Epithelial cell of proximal tubule (primary cell): ENCODE results near the gene CBX7. TPM values are rescaled to one million over a fixed set of nuclear protein-coding genes. Genes with fewer than 3 reads are reported as not detected.

Experiments
- DNase-seq: peaks from one replicate; pipeline ENCODE4 v3.0.0-alpha.2; 2011; ENCODE audit warnings: low read depth
- H3K4me3 ChIP-seq: 2 replicates; pipeline ENCODE4 v1.5.1; 2011; ENCODE audit warnings: low read depth, mild to moderate bottlenecking, low read length
- CTCF ChIP-seq: conservative IDR thresholded peaks from 2 replicates; pipeline ENCODE4 v1.5.1; 2012; ENCODE audit warnings: low read depth, mild to moderate bottlenecking, low read length
- total RNA-seq: library from RNA; depleted of rRNA; stranded (reverse); fragments of >200 nt; gene quantifications from 2 replicates; pipeline ENCODE4 v1.2.3, GENCODE V29; 2015

CBX7 gene
- total RNA-seq, 1 donor from 2014 or later = 5.8 TPM

DNA sequence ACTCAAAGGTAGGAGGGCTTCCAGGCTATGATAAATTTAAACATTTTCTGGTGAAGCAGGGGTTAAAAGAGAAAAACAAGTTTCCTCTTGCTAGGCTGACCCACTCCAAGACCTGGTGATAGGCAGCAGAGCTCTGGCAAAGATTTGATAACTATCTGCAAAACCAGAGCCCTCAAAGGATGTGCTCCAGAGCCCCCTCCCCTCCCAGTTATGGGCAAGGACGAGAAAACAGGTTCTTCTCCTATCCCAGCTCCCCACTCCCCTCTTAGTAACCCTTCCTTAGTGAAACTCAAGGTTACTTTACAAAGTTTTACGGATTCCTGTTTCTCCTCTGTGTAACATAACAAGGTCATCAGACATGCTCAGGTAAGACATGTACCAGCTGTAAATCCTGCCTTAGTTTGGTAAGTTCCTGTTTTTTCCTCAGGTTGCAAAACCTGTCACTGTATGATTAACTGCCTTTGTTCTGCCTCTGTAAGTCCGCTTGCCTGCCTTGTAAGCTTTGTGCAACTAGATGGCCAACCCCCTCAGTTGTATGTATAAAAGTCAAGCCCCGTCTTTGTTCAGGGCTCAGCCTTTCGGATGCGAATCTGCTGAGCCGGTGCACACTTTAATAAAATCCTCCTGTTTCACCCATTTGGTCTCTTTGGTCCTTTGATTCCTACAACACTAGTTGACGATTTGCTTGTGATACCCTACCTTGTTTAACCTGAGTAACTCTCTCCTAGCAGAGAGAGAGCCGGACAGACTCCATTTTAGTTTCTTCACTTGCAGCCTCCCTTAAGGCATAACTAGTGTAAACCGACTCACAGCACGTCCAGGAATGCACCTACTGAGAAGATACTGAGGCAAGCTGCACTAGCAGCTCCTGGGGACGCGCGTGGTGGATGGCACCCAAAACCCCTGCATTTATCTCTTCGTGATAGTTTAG, 41.6 kb downstream of the CBX7 start:
- no peak for TF ChIP-seq CTCF
- DNase-seq = no peak
- no peak overlapping the region for H3K4me3 ChIP-seq

DNA sequence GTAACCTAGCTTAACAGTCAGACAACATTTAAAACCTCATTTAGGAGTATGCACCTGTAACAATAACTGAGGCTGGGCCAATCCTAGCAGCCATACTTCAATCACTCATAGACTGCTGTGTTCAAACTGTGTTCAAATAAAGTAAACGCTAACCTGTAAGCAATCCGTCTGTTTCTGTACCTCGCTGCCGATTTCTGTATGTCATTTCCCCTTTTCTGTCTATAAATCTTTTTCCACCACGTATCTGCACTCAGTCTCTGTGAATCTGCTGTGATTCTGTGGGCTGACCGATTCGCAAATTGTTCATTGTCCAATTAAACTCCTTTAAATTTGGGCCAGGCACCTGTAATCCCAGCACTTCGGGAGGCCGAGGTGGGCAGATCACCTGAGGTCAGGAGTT, 43.1 kb downstream of the CBX7 start:
- DNase-seq = no peak
- TF ChIP-seq CTCF = no peak
- H3K4me3 ChIP-seq = no peak overlapping the region

- DNase-seq = no peak
- H3K4me3 ChIP-seq = no peak overlapping the region
- TF ChIP-seq CTCF = no peak
Observed at GRCh38 chr22:39108487-39108886, 44.0 kb downstream of the CBX7 start.

DNA sequence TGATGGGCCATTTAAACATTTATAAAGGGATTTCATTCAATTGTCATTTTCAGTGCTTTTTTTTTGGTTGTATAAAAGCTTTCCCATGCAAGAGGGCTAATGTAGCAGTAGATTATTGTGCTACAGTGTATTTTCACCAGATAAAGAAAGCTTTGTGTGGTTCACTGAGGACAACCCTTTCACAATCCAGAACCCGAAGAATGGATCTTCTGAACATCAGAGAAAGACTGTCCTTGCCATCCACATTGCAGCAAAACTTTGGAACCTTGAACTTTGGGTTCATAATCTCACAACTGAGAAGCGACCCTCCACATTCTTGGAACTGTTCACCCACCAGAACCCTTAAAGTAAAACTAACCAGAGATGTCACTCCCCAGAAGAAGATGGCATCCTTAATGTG, 46.2 kb downstream of the CBX7 start:
- no peak for TF ChIP-seq CTCF
- no peak for DNase-seq

GRCh38 chr22:39103431-39103830, 49.0 kb downstream of the CBX7 start:
- no peak for DNase-seq
- TF ChIP-seq CTCF = no peak
- H3K4me3 ChIP-seq = no peak overlapping the region

More for the DNA sequence above, 46.2 kb downstream of the CBX7 start:
- no peak overlapping the region for H3K4me3 ChIP-seq

DNA sequence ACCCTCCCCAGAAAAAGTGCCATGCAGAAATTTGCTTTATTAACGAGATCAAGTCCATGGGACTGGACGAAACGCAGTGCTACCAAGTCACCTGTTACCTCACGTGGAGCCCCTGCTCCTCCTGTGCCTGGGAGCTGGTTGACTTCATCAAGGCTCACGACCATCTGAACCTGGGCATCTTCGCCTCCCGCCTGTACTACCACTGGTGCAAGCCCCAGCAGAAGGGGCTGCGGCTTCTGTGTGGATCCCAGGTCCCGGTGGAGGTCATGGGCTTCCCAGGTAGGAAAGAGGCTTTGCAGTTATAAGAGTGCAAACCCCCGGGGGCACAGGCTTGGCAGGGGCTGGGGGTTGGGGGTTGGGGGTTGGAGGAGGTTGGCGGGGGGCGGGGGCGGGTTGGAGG, 51.3 kb downstream of the CBX7 start:
- no peak for TF ChIP-seq CTCF
- no peak for DNase-seq
- H3K4me3 ChIP-seq = no peak overlapping the region

- DNase-seq = no peak
- TF ChIP-seq CTCF = no peak
- H3K4me3 ChIP-seq = no peak overlapping the region
Observed at GRCh38 chr22:39098576-39098975, 53.9 kb downstream of the CBX7 start.
